Measurements from ENCODE around the gene GSK3A. TPM values are rescaled to one million over a fixed set of nuclear protein-coding genes. Genes with fewer than 3 reads are reported as not detected.
A peak's percentile ranks its signal among the peaks of the same experiment; 100 is the strongest.

Gene GSK3A
- total and polyA plus RNA-seq, 9 of the 15 experiments (the other 6 are each of a cell fraction or from before 2014, with no cell fraction given): 0.62 to 90.7 (median 33.3) TPM

DNA sequence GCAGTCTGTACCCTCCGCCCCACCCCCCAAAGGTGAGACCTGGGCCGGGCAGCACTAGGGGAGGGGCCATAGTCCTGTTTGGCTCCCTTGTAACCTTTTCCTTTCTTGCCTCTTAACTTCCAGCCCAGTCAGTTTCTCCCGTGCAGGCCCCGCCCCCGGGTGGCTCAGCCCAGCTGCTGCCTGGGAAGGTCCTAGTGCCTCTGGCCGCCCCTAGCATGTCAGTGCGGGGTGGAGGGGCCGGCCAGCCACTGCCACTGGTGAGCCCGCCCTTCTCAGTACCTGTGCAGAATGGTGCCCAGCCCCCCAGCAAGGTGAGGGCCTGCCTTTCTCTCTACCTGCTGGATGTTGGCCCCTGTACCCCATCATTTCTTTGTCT lies 49.0 kb upstream of the GSK3A start:
- Histone ChIP-seq H3K27me3 (ENCODE audit: control insufficient read depth in 2 of 2, insufficient read depth in 2 of 2, low read length in 2 of 2) (no peaks in the 10 kb centered on the region), H3K27ac (ENCODE audit: extremely low read depth, low read depth, low read length) (no peak overlapping the region), H2AFZ (ENCODE audit: low read depth, low read length) (no peak overlapping the region), H3K9me1 (ENCODE audit: control insufficient read depth, insufficient read depth, low read length) (no peaks in the 10 kb centered on the region), H3K79me2 (ENCODE audit: control insufficient read depth, insufficient read depth, low read length) (peaks cover 5% of the 10 kb centered on the region; the same call in 1 of the 3 replicates), H4K20me1 (replicated peaks; ENCODE audit: control insufficient read depth, insufficient read depth, low read length) (peaks cover 7% of the 10 kb centered on the region; the same call in 1 of the 2 replicates), H3K4me2 (ENCODE audit: insufficient read depth, low read length) (no peak overlapping the region), H3K4me1 (replicated peaks in 1 of 2; ENCODE audit: control insufficient read depth in 2 of 2, insufficient read depth in 2 of 2, low read length in 2 of 2) (peaks cover 0 to 83% of the 10 kb centered on the region in 2 experiments; a peak in 3 of 5 replicates), H3K9me3 (replicated peaks; ENCODE audit: control insufficient read depth, insufficient read depth, low read depth, low read length) (no peaks in the 10 kb centered on the region), H3K4me3 (no peak overlapping the region), H3K36me3 (ENCODE audit: control insufficient read depth, insufficient read depth, low read length) (peaks cover 95% of the 10 kb centered on the region; the same call in 2 of the 3 replicates), H3K9ac (ENCODE audit: insufficient read depth in 1 of 2, low read depth in 2 of 2, low read length in 2 of 2) (no peak overlapping the region)
- in situ Hi-C loops (cut with MboI): no loop called here
- ATAC-seq (peak; percentile 4; the same call in 1 of the 3 replicates), DNase-seq (ENCODE audit: extremely low read depth in 1 of 4, low spot score in 3 of 4) (no peak), FAIRE-seq (no peak)
- no TSS peak for BruUV-seq (replicated peaks)
- WGBS (ENCODE audit: insufficient coverage, low coverage, missing lambda C conversion rate): 85% methylated on average over 9 of the region's 9 CpGs
- intact Hi-C loops (cut with micrococcal nuclease): no loop called here
- TF ChIP-seq FOXJ3 (CRISPR knock-in tag; IDR thresholded peaks at IDR 0.05) (no peak), DACH1 (IDR thresholded peaks at IDR 0.05; ENCODE audit: partially characterized antibody) (no peak)
- TF ChIP-seq, protein P1, sequence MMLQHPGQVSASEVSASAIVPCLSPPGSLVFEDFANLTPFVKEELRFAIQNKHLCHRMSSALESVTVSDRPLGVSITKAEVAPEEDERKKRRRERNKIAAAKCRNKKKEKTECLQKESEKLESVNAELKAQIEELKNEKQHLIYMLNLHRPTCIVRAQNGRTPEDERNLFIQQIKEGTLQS (IDR thresholded peaks at IDR 0.05): no peak
- TF ChIP-seq, protein P1 (CRISPR knock-in tag; conservative IDR thresholded peaks at IDR 0.05): no peak
- ChIA-PET POLR2A (no interaction called here), CTCF (ENCODE audit: low intra/inter-chr PET ratio) (interaction anchor here (1.0 kb wide), 1 partner anchor 159 kb away, joined by 3 read pairs; the partner anchor contains the start of gene POU2F2)
